ENCODE data around the gene GDPGP1.
"Not testable (repeated sequence)": the region's sequence is repeated elsewhere in the genome, so short reads cannot be mapped to it uniquely, and the experiment has no call there.

Gene GDPGP1

DNA sequence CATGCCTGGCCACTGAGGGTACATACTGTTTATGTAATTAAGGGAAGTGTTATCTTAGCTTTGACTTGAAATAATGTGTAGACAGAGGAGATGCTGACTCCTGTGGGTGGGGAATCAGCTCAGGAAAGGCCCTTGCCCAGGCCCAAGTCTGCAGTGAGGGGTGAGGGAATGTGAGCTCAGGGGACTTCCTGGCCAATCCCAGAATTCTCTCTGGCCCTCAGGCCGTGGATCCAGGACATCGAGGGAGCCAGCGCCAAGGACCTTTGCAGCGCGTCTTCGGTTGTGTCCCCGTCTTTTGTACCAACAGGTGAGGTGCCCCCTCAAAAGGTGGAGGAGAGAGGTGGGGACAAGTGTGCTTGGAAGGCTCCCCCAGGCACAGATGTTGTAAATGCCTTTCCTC lies 6.7 kb upstream of the GDPGP1 start:
- DNase-seq, result no peak

DNA sequence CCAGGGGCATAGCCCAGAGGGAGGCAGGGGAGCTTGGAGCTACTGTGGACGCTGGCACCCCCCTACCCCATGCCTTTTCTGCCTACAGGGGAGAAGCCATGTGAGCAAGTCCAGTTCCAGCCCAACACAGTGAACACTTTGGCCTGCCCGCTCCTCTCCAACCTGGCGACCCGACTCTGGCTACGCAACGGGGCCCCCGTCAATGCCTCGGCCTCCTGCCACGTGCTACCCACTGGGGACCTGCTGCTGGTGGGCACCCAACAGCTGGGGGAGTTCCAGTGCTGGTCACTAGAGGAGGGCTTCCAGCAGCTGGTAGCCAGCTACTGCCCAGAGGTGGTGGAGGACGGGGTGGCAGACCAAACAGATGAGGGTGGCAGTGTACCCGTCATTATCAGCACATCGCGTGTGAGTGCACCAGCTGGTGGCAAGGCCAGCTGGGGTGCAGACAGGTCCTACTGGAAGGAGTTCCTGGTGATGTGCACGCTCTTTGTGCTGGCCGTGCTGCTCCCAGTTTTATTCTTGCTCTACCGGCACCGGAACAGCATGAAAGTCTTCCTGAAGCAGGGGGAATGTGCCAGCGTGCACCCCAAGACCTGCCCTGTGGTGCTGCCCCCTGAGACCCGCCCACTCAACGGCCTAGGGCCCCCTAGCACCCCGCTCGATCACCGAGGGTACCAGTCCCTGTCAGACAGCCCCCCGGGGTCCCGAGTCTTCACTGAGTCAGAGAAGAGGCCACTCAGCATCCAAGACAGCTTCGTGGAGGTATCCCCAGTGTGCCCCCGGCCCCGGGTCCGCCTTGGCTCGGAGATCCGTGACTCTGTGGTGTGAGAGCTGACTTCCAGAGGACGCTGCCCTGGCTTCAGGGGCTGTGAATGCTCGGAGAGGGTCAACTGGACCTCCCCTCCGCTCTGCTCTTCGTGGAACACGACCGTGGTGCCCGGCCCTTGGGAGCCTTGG lies 5.9 kb upstream of the GDPGP1 start:
- no peak for DNase-seq

DNA sequence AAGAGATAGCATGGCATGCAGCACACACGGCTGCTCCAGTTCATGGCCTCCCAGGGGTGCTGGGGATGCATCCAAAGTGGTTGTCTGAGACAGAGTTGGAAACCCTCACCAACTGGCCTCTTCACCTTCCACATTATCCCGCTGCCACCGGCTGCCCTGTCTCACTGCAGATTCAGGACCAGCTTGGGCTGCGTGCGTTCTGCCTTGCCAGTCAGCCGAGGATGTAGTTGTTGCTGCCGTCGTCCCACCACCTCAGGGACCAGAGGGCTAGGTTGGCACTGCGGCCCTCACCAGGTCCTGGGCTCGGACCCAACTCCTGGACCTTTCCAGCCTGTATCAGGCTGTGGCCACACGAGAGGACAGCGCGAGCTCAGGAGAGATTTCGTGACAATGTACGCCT lies 5.0 kb upstream of the GDPGP1 start:
- no peak for DNase-seq

DNA sequence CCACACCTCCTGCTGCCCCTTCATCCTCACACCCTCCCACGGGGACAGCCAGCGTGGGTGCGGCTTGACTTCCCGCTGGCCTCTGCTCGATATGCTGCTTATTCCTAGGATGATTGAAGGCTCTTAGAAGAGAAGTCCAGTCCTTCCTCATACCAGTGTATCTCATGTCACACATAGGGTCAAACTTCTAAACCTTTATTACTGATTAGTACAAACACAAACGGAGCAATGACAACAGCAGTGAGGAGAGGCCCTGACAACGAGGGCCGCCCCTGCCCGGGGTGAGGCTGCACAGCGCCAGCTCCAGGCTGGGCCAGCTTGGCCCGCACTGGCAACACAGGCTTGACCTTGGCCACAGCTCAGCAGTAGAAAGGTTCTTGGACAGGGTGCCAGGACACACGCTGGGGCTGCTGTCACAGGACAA lies 3.9 kb upstream of the GDPGP1 start:
- no peak for DNase-seq

DNA sequence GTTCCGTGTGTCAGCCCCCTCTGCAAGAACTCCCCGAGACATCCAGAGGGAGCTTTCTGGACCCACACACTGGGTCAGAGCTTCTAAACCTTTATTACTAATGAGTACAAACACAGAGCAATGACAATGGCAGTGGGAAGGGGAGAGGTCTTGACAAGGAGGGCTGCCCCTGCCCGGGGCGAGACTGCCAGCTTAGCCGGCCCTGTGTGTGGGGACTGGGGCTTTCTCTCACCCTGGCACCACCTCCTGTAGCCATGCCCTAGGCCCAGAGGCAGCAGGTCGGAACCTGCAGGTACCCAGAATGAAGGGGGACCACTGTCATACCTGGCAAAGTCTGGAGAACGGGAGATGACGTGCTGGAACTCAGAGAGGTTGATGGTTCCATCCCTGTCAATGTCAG lies 3.4 kb upstream of the GDPGP1 start:
- no peak for DNase-seq

DNA sequence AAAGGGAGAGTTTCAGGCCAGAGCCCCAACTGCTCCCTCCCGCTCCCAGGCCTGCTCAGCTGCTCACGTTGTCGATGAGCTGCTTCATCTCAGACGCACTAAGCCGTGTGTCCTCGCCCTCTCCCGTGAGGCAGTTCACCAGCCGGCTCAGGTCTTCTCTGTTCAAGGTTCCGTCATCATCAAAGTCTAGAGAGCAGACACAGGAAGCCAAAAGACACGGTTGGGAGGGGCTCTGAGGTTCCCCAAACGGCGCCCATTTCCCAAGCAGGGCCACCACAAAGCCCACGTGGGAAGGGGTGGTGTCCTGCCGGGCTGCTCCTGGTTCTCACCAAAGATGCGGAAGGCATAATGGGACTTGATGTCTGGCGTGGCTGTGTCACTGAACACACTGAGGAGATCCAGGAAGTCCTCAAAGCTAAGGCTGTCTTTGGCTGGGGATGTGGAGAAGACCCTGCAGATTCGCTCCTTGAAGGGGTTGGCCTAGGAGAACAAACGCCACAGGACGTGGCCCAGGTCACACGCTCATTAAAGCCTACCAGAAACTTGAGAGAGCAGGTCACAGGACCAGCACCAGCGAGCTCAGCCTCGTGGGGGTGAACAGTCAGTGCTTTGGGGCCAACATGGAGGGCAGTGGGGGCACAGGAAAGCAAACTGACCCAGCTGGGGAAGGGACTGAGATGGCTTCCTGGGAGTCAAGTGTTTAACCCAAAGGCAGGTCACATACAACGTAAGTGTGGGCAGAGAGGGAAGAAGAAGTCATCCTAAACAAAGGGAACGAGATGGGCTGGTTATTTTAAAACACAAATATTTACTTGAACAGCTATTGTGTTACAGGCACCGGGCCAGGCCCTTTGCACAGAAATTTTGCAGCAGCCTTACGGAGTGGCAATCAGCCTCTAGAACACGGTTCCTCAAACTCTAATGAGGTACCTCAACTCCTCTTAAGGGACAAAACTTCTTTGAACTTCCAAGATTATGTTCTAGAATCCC lies 2.7 kb upstream of the GDPGP1 start:
- DNase-seq, result no peak

DNA sequence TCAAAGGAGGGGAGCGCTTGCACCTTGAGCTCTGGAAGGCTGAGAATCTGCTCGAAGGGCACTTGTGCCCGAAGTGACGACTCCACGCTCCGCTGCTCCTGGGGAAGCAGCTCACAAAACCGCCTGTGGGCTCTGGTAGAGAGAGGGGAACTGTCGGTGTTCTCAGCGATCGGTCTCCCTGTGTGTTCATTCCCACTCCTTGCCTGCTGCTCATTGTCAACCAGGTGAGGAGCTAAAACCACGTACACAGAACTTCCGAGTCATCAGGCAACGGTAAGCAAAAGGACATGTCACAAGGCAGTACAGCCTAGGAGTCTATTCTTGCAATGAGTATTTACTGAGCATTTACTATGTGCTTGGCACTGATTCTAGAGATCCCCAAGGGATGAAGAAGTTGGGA lies 1.8 kb upstream of the GDPGP1 start:
- no peak for DNase-seq

DNA sequence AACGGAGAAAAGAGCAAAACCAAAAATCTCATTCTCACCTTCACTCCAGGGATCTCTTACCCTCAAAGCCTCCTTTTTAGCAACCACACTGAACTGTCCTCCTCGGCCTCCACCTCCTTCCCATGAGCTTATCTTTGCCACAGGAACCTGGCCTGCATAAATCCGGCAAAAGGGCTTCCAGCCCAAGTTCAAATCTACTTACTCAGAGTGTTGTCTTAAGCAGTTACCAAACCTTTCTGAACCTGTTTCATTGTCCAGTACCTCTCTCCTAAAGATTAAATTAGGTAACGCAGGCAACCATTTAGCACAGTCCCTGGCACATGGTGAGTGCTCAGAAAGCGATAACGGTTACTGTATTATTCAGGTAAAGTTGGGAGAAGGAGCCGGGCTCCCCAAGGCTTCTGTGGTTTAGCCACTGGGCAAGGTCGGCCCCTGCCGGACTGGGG lies 1.0 kb upstream of the GDPGP1 start:
- DNase-seq, result no peak

DNA sequence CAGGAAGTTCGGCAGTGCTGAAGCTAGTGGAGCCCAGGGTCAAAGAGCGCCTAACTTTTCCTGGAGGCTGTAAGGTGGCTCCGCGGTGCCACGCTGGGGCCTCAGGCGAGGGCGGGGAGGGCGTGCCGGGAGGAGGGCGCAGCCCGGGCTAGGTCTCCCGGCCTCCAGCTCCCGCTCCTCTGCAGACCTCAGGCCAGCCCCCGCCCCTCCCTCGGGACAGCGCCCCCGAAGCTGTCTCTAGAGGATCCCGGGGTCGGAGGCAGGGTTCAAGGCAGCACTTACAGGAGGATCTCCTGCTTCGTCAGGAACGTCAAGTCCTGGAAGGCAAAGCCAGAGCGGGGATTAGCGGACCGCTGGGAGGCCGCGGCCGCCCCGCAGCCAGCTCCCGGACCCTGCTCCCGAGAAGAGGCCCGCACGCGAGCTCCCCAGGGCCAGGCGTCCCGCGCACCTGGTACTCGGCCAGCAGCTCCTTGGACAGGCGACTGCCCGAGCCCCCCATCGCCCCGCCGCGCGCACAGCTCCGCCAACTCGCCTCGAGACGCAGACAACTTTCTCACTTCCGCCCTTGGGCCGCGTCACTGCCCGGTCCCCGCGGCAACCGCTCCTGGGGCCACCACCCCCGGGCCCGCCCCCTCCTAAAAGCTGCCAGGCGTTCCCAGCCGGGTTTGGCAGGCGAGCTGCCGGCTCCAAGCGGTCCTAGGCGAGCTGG lies 468 bp upstream of the GDPGP1 start, which contains the start of gene CIB1:
Gene CIB1, minus strand, starts transcription at position 555 of the 709 bp plus-strand sequence. Its CDS starts 56 bp downstream, at position 499.
- peak; percentile 94 for DNase-seq

DNA sequence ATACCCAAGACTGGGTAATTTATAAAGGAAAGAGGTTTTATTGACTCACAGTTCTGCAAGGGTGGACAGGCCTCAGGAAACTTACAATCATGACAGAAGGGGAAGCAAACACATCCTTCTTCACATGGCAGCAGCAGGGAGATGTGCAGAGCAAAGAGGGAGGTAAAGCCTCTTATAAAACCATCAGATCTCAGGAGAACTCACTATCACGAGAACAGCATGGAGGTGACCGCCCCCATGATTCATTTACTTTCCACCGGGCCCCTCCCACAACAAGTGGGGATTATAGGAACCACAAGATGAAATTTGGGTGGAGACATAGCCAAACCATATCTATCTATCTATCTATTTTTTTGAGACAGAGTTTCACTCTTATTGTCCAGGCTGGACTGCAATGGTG lies 5.4 kb downstream of the GDPGP1 start:
- no peak for DNase-seq

DNA sequence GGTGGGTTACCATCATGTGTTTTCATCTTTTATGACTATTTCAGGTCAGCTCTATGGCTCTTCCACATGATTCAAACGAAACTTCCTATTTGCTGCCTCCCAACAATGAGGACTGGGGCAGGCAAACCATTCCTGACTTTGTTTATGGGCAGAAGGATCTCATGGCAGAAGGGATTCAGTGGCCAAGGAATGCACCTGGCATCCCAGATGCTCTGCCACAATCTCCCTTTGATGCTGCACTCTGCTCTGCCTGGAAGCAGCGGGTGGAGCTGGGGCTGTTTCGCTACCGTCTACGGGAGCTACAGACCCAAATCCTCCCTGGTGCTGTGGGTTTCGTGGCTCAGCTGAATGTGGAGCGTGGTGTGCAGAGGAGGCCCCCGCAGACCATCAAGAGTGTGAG lies 6.8 kb downstream of the GDPGP1 start:
- peak in 1 of 2 experiments; percentile 57 for DNase-seq

DNA sequence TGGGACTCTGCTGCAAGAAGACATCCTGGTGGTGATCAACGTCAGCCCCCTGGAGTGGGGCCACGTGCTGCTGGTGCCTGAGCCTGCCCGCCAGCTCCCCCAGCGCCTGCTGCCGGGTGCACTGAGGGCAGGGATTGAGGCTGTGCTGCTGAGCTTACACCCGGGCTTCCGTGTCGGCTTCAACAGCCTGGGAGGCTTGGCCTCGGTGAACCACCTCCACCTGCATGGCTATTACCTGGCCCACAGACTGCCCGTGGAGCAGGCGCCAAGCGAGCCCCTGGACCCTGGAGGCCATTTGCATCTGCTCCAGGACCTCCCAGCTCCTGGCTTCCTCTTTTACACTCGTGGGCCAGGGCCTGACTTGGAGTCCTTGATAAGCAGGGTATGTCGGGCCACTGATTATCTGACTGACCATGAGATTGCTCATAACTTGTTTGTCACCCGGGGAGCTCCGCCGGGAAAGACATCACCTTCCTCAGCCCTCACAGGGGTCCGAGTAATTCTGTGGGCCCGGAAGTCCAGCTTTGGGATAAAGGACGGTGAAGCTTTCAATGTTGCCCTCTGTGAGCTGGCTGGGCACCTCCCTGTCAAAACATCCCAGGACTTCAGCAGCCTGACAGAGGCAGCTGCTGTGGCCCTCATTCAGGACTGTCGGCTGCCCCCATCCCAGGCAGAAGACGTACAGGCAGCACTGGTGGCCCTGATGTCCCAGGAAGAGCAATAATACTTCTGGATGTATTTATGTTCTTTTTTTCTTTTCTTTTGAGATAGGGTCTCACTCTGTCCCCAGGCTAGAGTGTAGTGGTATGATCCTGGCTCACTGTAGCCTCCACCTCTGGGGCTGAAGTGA lies 7.6 kb downstream of the GDPGP1 start:
- DNase-seq, result peak in 1 of 2 experiments; percentile 52

DNA sequence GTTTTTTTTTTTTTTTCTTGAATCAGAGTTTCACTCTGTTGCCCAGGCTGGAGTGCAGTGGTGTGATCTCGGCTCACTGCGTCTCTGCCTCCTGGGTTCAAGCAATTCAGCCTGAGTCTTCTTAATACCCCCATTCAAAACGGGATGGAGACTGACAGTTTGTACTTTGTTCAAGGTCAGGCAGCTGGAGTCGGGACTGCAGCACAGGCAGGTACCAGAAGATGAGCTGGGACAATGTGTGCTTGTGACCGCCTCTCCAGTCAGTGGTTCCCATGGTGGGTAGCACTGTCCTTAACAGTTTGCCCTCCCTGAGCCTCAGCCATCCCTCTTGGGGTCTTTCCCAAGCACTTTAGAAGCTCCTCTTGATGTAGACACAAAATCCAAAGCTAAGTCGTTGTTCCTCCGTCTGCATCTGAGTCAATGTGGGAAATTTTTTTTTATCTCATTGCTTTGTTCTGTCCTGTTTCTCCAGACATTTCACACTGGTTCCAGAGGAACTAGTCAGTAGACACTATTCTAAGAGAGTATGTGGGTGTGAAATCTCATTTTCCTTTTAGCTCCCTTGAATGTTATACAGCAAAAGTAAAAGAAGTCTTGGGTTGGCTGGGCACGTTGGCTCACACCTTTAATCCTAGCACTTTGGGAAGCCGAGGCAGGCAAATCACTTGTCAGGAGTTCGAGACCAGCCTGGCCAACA lies 10.1 kb downstream of the GDPGP1 start:
- no peak for DNase-seq

DNA sequence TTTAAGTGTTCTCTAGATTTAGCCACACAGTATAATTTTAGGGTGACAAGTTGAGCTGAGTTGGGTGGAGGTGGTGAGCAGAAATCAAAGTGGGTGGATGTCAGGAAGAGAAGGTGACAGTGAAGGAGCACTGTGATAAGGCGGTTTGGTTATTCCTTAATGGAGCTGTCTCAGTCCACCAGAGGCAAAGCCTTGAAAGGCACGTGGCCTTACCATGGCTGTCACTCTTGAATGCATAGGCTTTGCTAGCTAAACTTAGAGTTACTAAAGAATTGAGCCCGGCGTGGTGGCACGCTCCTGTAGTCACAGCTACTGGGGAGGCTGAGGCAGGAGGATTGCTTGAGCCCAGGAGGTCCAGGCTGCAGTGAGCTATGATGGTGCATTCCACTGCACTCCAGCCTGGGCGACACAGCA lies 14.8 kb downstream of the GDPGP1 start:
- DNase-seq, result no peak

DNA sequence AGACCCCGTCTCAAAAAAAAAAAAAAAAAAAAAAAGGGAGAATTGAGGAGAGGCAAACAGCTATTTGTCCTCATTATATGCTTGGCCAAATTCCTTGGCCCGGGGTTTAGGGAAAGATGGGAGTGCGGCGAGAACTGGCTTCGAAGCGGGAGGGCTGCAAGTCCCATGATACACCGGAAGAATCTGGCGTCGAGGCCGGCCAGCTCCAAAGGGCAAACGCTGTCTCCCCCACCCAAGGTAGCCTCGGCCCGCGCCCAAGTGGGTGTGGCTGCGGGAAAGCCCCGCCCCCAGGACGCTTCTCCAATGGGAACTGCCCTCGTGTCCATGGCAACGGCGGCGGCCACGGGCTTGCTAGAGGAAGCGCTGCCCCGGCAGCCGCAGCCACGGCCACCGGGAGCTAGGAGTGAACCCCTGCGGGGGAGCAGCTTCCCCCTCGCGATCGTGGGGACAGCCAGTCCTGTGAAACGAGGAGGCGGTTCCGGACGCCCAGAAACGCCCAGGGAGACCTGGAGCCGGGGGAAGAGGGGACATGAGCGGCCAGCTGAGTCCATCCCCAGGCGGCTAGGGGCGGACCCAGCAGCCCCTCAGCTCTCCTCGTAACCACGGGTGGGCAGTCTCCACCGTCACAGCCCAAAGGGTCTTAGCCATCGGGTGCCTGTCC lies 15.3 kb downstream of the GDPGP1 start, which contains the start of gene TTLL13:
Gene TTLL13, plus strand, starts transcription at position 354 of the 661 bp plus-strand sequence. CDS start 1,075 bp downstream, outside the sequence.
- peak; percentile 94 for DNase-seq

DNA sequence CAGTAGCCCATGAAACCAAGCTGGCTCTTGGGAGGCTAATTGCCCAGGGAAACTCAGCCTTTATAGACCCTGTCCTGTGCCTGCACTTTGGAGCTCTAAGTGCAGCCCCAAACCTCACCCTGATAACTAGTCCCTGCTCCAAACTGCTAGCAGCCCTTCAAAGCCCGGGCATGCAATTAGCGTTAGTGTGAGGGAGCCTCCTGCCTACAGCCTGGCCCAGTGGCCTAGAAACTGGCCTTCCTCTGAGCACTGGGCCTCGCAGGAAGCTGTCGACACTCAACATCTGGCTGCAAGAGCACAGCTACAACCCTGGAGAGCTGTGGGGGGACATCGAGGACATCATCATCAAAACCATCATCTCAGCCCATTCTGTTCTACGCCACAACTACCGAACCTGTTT lies 23.8 kb downstream of the GDPGP1 start:
- no peak for DNase-seq

DNA sequence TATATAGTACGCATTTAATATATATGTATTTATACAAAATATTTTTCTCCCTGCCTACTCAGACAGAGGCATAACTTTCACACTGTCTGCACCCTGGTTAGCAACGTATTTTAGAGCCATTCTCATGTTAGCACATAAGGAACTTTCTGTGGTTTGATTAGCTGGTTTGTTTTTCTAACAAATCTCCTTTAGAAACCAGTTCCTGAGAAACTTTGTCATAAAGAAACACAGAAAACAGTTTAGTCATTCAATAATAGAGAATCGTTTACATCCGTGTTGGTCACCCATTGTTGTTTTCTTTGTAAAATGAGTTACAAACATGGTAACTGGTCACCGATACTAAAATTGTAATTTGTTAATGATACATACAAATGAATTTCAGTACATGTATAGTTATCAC lies 25.5 kb downstream of the GDPGP1 start:
- DNase-seq, result no peak

DNA sequence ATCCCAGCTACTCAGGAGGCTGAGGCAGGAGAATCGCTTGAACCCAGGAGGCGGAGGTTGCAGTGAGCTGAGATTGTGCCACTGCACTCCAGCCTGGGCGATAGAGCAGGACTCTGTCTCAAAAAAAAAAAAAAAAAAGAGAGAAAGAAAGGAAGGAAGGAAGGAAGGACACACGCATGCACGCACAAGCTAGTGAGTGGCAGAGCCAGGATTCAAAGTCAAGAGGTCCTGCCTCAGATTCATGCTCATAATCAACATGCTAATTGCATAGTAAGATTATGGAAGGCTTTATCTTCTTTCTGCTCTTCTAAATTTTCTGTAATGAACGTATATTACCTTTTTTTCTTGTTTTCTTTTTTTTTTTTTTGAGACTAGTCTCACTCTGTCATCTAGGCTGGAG lies 26.7 kb downstream of the GDPGP1 start:
- DNase-seq, result not testable (repeated sequence)

DNA sequence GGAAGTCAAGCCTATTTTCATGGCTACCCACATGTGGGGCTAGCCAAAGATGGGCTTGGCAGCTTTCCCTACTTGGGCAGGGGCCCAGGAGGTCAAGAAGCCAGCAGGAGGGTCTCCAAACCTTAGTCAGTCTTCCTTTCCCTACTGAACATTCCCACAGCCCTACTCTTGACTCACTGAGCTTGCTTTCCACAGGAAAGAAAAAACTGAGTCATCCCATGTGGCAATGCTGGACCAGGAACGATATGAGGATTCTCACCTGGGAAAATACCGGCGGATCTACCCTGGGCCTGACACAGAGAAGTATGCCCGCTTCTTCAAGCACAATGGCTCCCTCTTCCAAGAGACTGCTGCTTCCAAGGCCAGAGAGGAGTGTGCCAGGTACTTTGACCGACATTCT lies 27.8 kb downstream of the GDPGP1 start:
- DNase-seq, result no peak

DNA sequence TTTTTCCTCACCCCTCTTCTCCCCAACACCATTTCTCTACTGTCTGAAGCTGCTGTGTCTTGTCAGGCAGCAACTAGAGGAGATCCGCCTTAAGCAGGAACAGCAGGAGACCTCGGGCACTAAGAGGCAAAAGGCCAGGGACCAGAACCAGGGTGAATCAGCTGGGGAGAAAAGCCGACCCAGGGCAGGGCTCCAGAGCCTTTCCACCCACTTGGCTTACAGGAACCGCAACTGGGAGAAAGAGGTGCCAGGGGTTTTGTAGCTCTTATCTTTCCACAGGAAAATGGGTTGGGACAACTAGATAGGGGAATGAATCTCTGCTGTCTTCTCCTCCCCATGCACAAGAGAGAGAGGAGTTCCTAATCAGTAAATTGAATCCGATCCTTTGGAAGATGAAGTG lies 28.4 kb downstream of the GDPGP1 start:
- DNase-seq, result no peak
